ENCODE data around the gene MRPL43. TPM values are rescaled to one million over a fixed set of nuclear protein-coding genes. Genes with fewer than 3 reads are reported as not detected.

MRPL43 gene
- total RNA-seq, 1 experiment from 2014 or later: 136 TPM

DNA sequence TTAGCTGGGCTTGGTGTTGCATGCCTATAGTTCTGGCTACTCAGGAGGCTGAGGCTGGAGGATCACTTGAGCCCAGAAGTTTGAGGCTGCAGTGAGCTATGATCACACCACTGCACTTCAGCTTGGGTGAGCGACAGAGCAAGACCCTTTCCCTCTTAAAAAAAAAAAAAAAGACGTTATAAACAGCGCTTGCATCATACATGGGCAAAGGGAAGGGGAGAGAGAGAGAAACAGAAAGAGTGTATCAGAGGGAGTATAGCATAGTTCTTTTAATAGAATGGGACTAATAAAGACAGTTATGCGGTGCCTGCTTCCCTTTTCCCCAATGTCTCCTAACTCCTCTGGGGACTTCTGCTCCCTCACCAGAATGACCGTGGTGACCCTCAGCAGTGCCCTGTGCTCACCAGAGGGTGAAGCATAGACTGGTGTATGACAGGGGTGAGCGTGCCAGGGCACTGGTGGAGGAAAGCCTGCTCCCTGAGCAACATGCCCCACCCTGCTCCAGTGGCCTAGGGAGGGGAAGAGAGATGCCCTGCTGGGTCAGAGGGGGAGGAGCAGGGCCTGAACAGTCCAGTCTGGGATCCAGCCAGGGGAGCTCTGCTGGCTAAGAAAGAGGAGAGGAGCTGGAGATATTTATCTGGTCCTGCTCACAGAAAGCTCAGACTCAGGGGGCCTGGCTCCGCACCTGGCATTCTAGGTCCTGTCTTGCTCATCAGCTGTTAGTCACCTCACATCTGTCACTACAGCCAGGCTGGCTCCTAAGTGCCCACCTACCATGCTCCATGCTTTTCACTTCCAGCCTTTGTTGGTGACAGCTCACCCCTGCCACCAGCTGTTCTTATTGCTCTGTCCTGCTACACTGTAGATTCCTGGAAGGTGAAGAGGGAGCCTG, 41.4 kb upstream of the MRPL43 start:
- H3K9me3 ChIP-seq (ENCODE audit: control insufficient read depth in 1 of 2, insufficient read depth in 1 of 2, low read depth in 1 of 2, low read length in 2 of 2): no peaks in the 10 kb centered on the region
- no peak overlapping the region for H2AFZ ChIP-seq (ENCODE audit: low read depth, low read length, poor library complexity, severe bottlenecking)
- peaks cover 31 to 55% of the 10 kb centered on the region in 2 experiments for H3K4me1 ChIP-seq (ENCODE audit: control insufficient read depth in 1 of 2, insufficient read depth in 2 of 2, low read length in 2 of 2)
- ATAC-seq: no peak
- peaks cover 12% of the 10 kb centered on the region for H3K79me2 ChIP-seq (ENCODE audit: insufficient read depth, low read length)
- no peak overlapping the region for H3K27ac ChIP-seq (ENCODE audit: low read depth, low read length)
- no peaks in the 10 kb centered on the region for H3K27me3 ChIP-seq (ENCODE audit: insufficient read depth, low read length)
- CTCF ChIA-PET: interaction anchor here (1.1 to 5.8 kb wide), 8 partner anchors 10 to 67 kb away, joined by 3 to 71 read pairs (median 9); no protein-coding TSS in a partner anchor
- no peaks in the 10 kb centered on the region for H3K36me3 ChIP-seq (ENCODE audit: control insufficient read depth in 1 of 2, insufficient read depth in 2 of 2, low read length in 2 of 2)
- intact Hi-C loops (cut with micrococcal nuclease): no loop called here
- POLR2A ChIA-PET: no interaction called here
- H3K9me2 ChIP-seq (ENCODE audit: insufficient read depth): no peaks in the 10 kb centered on the region
- peak overlapping the region; percentile 96 for H3K4me2 ChIP-seq (ENCODE audit: low read length)
- no peaks in the 10 kb centered on the region for H4K20me1 ChIP-seq (ENCODE audit: insufficient read depth)
- H3K9ac ChIP-seq (ENCODE audit: low read length): 0 out of 2 replicates have a peak overlapping the region, but pooled peaks have one; percentile 3
- H3K4me3 ChIP-seq (replicated peaks in 1 of 2; ENCODE audit: low read depth in 1 of 2, low read length in 2 of 2): no peak overlapping the region
- TF ChIP-seq POLR2A (IDR thresholded peaks at IDR 0.05; ENCODE audit: borderline replicate concordance, extremely low read depth, insufficient read depth, insufficient read length) (no peak), CEBPB (IDR thresholded peaks at IDR 0.05; ENCODE audit: low read depth) (no peak), ELF1 (IDR thresholded peaks at IDR 0.05; ENCODE audit: borderline replicate concordance, low read depth) (no peak), YY1 (IDR thresholded peaks at IDR 0.05; ENCODE audit: extremely low read depth, insufficient replicate concordance, low read depth, low read length) (no peak), SP1 (IDR thresholded peaks at IDR 0.05; ENCODE audit: low read depth) (no peak), EZH2 (IDR thresholded peaks at IDR 0.05) (no peak), SIN3A (IDR thresholded peaks at IDR 0.05; ENCODE audit: low read depth) (no peak), JUND (IDR thresholded peaks at IDR 0.05) (no peak), CBX3 (IDR thresholded peaks at IDR 0.05; ENCODE audit: low read depth) (no peak), EZH2phosphoT487 (IDR thresholded peaks at IDR 0.05; ENCODE audit: borderline replicate concordance) (no peak), RAD21 (IDR thresholded peaks at IDR 0.05; ENCODE audit: low read depth) (no peak), ZFX (IDR thresholded peaks at IDR 0.05) (no peak)
- TF ChIP-seq, protein P1, sequence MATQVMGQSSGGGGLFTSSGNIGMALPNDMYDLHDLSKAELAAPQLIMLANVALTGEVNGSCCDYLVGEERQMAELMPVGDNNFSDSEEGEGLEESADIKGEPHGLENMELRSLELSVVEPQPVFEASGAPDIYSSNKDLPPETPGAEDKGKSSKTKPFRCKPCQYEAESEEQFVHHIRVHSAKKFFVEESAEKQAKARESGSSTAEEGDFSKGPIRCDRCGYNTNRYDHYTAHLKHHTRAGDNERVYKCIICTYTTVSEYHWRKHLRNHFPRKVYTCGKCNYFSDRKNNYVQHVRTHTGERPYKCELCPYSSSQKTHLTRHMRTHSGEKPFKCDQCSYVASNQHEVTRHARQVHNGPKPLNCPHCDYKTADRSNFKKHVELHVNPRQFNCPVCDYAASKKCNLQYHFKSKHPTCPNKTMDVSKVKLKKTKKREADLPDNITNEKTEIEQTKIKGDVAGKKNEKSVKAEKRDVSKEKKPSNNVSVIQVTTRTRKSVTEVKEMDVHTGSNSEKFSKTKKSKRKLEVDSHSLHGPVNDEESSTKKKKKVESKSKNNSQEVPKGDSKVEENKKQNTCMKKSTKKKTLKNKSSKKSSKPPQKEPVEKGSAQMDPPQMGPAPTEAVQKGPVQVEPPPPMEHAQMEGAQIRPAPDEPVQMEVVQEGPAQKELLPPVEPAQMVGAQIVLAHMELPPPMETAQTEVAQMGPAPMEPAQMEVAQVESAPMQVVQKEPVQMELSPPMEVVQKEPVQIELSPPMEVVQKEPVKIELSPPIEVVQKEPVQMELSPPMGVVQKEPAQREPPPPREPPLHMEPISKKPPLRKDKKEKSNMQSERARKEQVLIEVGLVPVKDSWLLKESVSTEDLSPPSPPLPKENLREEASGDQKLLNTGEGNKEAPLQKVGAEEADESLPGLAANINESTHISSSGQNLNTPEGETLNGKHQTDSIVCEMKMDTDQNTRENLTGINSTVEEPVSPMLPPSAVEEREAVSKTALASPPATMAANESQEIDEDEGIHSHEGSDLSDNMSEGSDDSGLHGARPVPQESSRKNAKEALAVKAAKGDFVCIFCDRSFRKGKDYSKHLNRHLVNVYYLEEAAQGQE (IDR thresholded peaks at IDR 0.05; ENCODE audit: low read depth): no peak
- TF ChIP-seq, protein P2, sequence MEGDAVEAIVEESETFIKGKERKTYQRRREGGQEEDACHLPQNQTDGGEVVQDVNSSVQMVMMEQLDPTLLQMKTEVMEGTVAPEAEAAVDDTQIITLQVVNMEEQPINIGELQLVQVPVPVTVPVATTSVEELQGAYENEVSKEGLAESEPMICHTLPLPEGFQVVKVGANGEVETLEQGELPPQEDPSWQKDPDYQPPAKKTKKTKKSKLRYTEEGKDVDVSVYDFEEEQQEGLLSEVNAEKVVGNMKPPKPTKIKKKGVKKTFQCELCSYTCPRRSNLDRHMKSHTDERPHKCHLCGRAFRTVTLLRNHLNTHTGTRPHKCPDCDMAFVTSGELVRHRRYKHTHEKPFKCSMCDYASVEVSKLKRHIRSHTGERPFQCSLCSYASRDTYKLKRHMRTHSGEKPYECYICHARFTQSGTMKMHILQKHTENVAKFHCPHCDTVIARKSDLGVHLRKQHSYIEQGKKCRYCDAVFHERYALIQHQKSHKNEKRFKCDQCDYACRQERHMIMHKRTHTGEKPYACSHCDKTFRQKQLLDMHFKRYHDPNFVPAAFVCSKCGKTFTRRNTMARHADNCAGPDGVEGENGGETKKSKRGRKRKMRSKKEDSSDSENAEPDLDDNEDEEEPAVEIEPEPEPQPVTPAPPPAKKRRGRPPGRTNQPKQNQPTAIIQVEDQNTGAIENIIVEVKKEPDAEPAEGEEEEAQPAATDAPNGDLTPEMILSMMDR (IDR thresholded peaks at IDR 0.05 in 2 of 3, conservative IDR thresholded peaks at IDR 0.05 in 1 of 3; ENCODE audit: borderline replicate concordance in 1 of 3, insufficient read depth in 1 of 3, low read depth in 2 of 3, low read length in 2 of 3): no peak
- TF ChIP-seq, protein P3, sequence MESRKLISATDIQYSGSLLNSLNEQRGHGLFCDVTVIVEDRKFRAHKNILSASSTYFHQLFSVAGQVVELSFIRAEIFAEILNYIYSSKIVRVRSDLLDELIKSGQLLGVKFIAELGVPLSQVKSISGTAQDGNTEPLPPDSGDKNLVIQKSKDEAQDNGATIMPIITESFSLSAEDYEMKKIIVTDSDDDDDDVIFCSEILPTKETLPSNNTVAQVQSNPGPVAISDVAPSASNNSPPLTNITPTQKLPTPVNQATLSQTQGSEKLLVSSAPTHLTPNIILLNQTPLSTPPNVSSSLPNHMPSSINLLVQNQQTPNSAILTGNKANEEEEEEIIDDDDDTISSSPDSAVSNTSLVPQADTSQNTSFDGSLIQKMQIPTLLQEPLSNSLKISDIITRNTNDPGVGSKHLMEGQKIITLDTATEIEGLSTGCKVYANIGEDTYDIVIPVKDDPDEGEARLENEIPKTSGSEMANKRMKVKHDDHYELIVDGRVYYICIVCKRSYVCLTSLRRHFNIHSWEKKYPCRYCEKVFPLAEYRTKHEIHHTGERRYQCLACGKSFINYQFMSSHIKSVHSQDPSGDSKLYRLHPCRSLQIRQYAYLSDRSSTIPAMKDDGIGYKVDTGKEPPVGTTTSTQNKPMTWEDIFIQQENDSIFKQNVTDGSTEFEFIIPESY (IDR thresholded peaks at IDR 0.05; ENCODE audit: extremely low read depth, insufficient replicate concordance, low read length): no peak
- TF ChIP-seq, protein P4, sequence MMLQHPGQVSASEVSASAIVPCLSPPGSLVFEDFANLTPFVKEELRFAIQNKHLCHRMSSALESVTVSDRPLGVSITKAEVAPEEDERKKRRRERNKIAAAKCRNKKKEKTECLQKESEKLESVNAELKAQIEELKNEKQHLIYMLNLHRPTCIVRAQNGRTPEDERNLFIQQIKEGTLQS (IDR thresholded peaks at IDR 0.05): no peak
- DNase-seq (ENCODE audit: low read depth, low spot score): no peak
- no TSS peak for BruUV-seq (replicated peaks)
- RAD21 ChIA-PET (ENCODE audit: low non-redundant PET in 1 of 2, low total read pairs in 2 of 2, uncharacterized antibody in 2 of 2, unreplicated experiment in 2 of 2): no interaction called here

Measured in HCT116 (cell line).